GM12878 (cell line): ENCODE results near the gene WNK1. TPM values are rescaled to one million over a fixed set of nuclear protein-coding genes. Genes with fewer than 3 reads are reported as not detected.

Experiments used
- ATAC-seq: fragments of 200-7000 bp; cut with Tn5 transposase; 3 replicates; pipeline ENCODE4 v1.9.1; 2020; ENCODE audit warnings: mild to moderate bottlenecking, moderate library complexity
- BruUV-seq: library from RNA; stranded (reverse); fragments of 400-500 nt; replicated peaks from 2 replicates; lab custom pipeline; 2021; lab: Mats Ljungman, UMichigan
- CTCF ChIA-PET: fragments of 300-600 bp; sonication (Branson Sonifier 250); formaldehyde crosslinking; extraction: SDS; loops from one replicate; lab custom pipeline; 2021; ENCODE audit warnings: inconsistent platforms; lab: Yijun Ruan, JAX
- POLR2A ChIA-PET: fragments of 350-600 bp; formaldehyde crosslinking; extraction: SDS; loops from one replicate; lab custom pipeline; 2021; ENCODE audit warnings: inconsistent platforms; lab: Charles Lee
- RAD21 ChIA-PET: fragments of 300-600 bp; sonication (Branson Sonifier 250); formaldehyde crosslinking; loops from one replicate; lab custom pipeline; 2023; ENCODE audit warnings: antibody characterized with exemption; ENCODE audit not compliant: unreplicated experiment; lab: Charles Lee
- SMC1A ChIA-PET: fragments of 300-600 bp; sonication (Branson Sonifier 250); formaldehyde crosslinking; loops from one replicate; lab custom pipeline; 2023; ENCODE audit not compliant: unreplicated experiment, uncharacterized antibody; lab: Charles Lee
- DNase-seq: peaks from one replicate; pipeline ENCODE4 v3.0.0-alpha.2; 2011; ENCODE audit warnings: low read depth, low spot score
- FAIRE-seq: peaks from 3 replicates; lab custom pipeline; 2011; peaks lifted over from hg19 to GRCh38; lab: Jason Lieb, UNC
- H2AFZ ChIP-seq: 2 replicates; pipeline ENCODE4 v1.6.0; 2011; ENCODE audit warnings: low read depth, low read length, control low read depth; ENCODE audit not compliant: control insufficient read depth
- H3K27ac ChIP-seq: 2 replicates; pipeline ENCODE4 v1.5.1; 2011; ENCODE audit warnings: control low read depth; ENCODE audit not compliant: control insufficient read depth, insufficient read depth
- H3K27me3 ChIP-seq, 2 experiments: replicated peaks in 1 of 2; 2 replicates each; pipeline versions ENCODE4 v1.6.0 to v1.6.1; 2011; ENCODE audit warnings: low read length in 1 of 2; ENCODE audit not compliant: control insufficient read depth in 2 of 2, insufficient read depth in 2 of 2
- H3K36me3 ChIP-seq, 2 experiments: 2 replicates each; pipeline ENCODE4 v1.5.1; 2011; ENCODE audit warnings: low read length in 1 of 2; ENCODE audit not compliant: control insufficient read depth in 2 of 2, insufficient read depth in 2 of 2
- H3K4me1 ChIP-seq: 2 replicates; pipeline ENCODE4 v1.6.1; 2011; ENCODE audit warnings: mild to moderate bottlenecking, low read length, moderate library complexity, mixed read lengths; ENCODE audit not compliant: control insufficient read depth, insufficient read depth
- H3K4me2 ChIP-seq: 2 replicates; pipeline ENCODE4 v1.6.0; 2011; ENCODE audit warnings: control low read depth; ENCODE audit not compliant: control insufficient read depth, insufficient read depth
- H3K4me3 ChIP-seq: fragments of 200-600 bp; sonication (generic); 2 replicates; pipeline ENCODE4 v1.5.1; 2016
- H3K79me2 ChIP-seq: 2 replicates; pipeline ENCODE4 v1.6.0; 2011; ENCODE audit warnings: low read length; ENCODE audit not compliant: control insufficient read depth, insufficient read depth
- H3K9ac ChIP-seq: 2 replicates; pipeline ENCODE4 v1.8.0; 2011; ENCODE audit warnings: low read length, control low read depth, mixed read lengths; ENCODE audit not compliant: control insufficient read depth, insufficient read depth
- H3K9me3 ChIP-seq: replicated peaks from 3 replicates; pipeline ENCODE4 v1.5.1; 2011; ENCODE audit warnings: mild to moderate bottlenecking, low read length; ENCODE audit not compliant: control insufficient read depth, insufficient read depth
- H4K20me1 ChIP-seq: 2 replicates; pipeline ENCODE4 v1.6.0; 2011; ENCODE audit not compliant: control insufficient read depth, insufficient read depth
- MYB ChIP-seq: fragments of 150-350 bp; IDR thresholded peaks from 2 replicates; pipeline ENCODE4 v1.6.1; 2014; ENCODE audit warnings: mild to moderate bottlenecking, low read depth, low read length, borderline replicate concordance
- NFYA ChIP-seq: IDR thresholded peaks from 2 replicates; pipeline ENCODE4 v1.6.1; 2011; ENCODE audit warnings: low read depth, mild to moderate bottlenecking, low read length, improper control_type of control experiment, borderline replicate concordance
- NR2C1 ChIP-seq: fragments of 450-650 bp; IDR thresholded peaks from 2 replicates; pipeline ENCODE4 v1.6.1; 2017; ENCODE audit warnings: antibody characterized with exemption, mild to moderate bottlenecking, moderate library complexity
- SIX5 ChIP-seq: IDR thresholded peaks from 2 replicates; pipeline ENCODE4 v1.6.1; 2011; ENCODE audit warnings: mild to moderate bottlenecking, low read depth, low read length, moderate library complexity; ENCODE audit not compliant: severe bottlenecking
- SMAD1 ChIP-seq: fragments of 450-650 bp; IDR thresholded peaks from 2 replicates; pipeline ENCODE4 v1.6.1; 2018; ENCODE audit warnings: mild to moderate bottlenecking, low read depth; ENCODE audit not compliant: partially characterized antibody
- ZNF622 ChIP-seq: fragments of 450-650 bp; IDR thresholded peaks from 2 replicates; pipeline ENCODE4 v1.6.1; 2017; ENCODE audit warnings: mild to moderate bottlenecking, inconsistent platforms
- WGBS: methylation state at CpG from one replicate; pipeline ENCODE4 v1.1.6; 2016; ENCODE audit warnings: low lambda C conversion rate; ENCODE audit not compliant: insufficient replicate concordance, insufficient coverage; ENCODE audit errors: missing lambda C conversion rate; 5-methylcytosine and 5-hydroxymethylcytosine counted together
- in situ Hi-C: fragments of 300-500 bp; cut with MboI; formaldehyde crosslinking; loops from 9 replicates; pipeline ENCODE4 v1.14.3; 2018; ENCODE audit warnings: mixed read lengths
- intact Hi-C: fragments of 100-400 bp; cut with micrococcal nuclease; formaldehyde crosslinking; loops from one replicate; pipeline ENCODE4 v1.14.2; 2022; ENCODE audit not compliant: unreplicated experiment
- polyA plus RNA-seq, 11 experiments: library from polyadenylated mRNA; depleted of rRNA in 4 of 11; unstranded in 6 of 11; stranded (reverse) in 5 of 11; fragments of >200 nt; fragmentation: Nextera tagmentation in 4 of 11; fragmentation: Illumina TruSeq in 1 of 11; extraction: Ambion mirVana in 4 of 11; extraction: Trizol in 1 of 11; gene quantifications; 1 replicate in 1 of 11; 2 replicates in 10 of 11; pipeline versions ENCODE4 v1.2.1 to v1.2.3, GENCODE V29; 2011 to 2016; ENCODE audit warnings: inconsistent platforms in 2 of 11, missing spikeins in 2 of 11, low read depth in 1 of 11
- total RNA-seq, 4 experiments: library from RNA; depleted of rRNA in 3 of 4; stranded (reverse); fragments of >200 nt in 3 of 4; fragmentation: Illumina TruSeq in 1 of 4; extraction: Trizol in 1 of 4; gene quantifications; 2 replicates each; pipeline versions ENCODE4 v1.2.1 to v1.2.3, GENCODE V29; 2013 to 2021
- TF ChIP-seq, protein P1 (sequence below): IDR thresholded peaks from 2 replicates; pipeline ENCODE4 v1.6.1; 2011; ENCODE audit warnings: low read depth, mild to moderate bottlenecking, low read length, moderate library complexity, borderline replicate concordance; ENCODE audit errors: extremely low read depth
- TF ChIP-seq, protein P2 (sequence below): fragments of 450-650 bp; IDR thresholded peaks from 2 replicates; pipeline ENCODE4 v1.6.1; 2017; ENCODE audit warnings: antibody characterized with exemption, mild to moderate bottlenecking, moderate library complexity

Gene WNK1
- total and polyA plus RNA-seq, 10 of the 15 experiments (the other 5 are each of a cell fraction or from before 2014, with no cell fraction given), result 9.6 to 151 (median 86.6) TPM

DNA sequence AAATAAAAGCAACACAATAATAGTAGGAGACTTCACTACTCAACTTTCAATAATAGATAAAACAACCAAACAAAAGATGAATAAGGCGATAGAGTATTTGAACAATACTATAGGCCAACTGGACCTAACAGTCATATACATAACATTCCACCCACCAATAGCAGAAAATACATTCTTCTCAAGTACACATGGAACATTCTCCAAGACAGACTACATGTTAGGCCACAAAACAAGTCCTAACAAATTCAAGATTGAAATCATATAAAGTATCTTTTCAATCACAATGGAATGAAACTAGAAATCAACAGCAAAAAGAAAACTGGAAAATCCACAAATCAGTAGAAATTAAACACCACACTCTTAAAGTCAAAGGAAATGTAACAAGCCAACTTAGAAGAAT is 168.3 kb downstream of the WNK1 start:
- H3K9me3 ChIP-seq, result no peaks in the 10 kb centered on the region
- H3K4me1 ChIP-seq, result no peaks in the 10 kb centered on the region
- no peak overlapping the region for H2AFZ ChIP-seq
- no peak overlapping the region for H3K4me3 ChIP-seq
- intact Hi-C loops (no loop called here), in situ Hi-C loops (no loop called here)
- no peaks in the 10 kb centered on the region for H3K79me2 ChIP-seq
- DNase-seq (no peak), ATAC-seq (no peak), FAIRE-seq (no peak)
- H3K4me2 ChIP-seq, result no peak overlapping the region
- ChIA-PET RAD21 (interaction anchor here (1.2 kb wide), 1 partner anchor 172 kb away, joined by 3 read pairs; no protein-coding TSS in a partner anchor), CTCF (no interaction called here), POLR2A (no interaction called here), SMC1A (no interaction called here)
- no peak overlapping the region for H3K27ac ChIP-seq
- H3K36me3 ChIP-seq, result peaks cover 6 to 12% of the 10 kb centered on the region in 2 experiments; a peak in 3 of 4 replicates
- TF ChIP-seq, protein P1, sequence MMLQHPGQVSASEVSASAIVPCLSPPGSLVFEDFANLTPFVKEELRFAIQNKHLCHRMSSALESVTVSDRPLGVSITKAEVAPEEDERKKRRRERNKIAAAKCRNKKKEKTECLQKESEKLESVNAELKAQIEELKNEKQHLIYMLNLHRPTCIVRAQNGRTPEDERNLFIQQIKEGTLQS, result no peak
- TF ChIP-seq NR2C1 (no peak), MYB (no peak)
- H3K27me3 ChIP-seq, result no peaks in the 10 kb centered on the region
- no peaks in the 10 kb centered on the region for H4K20me1 ChIP-seq
- no peak overlapping the region for H3K9ac ChIP-seq
- WGBS, result 100% methylated on average over 1 of the region's 1 CpG
- TSS peak; percentile 10 for BruUV-seq

- no peaks in the 10 kb centered on the region for H3K27me3 ChIP-seq
- H3K4me3 ChIP-seq, result no peak overlapping the region
- H3K9ac ChIP-seq, result no peak overlapping the region
- 50% methylated on average over 2 of the region's 2 CpGs for WGBS
- ChIA-PET SMC1A (no interaction called here), RAD21 (no interaction called here), CTCF (no interaction called here), POLR2A (no interaction called here)
- FAIRE-seq, result no peak
- in situ Hi-C loops (no loop called here), intact Hi-C loops (no loop called here)
- no peaks in the 10 kb centered on the region for H3K79me2 ChIP-seq
- no peak for TF ChIP-seq SIX5
- TF ChIP-seq SMAD1, result no peak
- TF ChIP-seq NFYA, result no peak
- TF ChIP-seq, protein P2, sequence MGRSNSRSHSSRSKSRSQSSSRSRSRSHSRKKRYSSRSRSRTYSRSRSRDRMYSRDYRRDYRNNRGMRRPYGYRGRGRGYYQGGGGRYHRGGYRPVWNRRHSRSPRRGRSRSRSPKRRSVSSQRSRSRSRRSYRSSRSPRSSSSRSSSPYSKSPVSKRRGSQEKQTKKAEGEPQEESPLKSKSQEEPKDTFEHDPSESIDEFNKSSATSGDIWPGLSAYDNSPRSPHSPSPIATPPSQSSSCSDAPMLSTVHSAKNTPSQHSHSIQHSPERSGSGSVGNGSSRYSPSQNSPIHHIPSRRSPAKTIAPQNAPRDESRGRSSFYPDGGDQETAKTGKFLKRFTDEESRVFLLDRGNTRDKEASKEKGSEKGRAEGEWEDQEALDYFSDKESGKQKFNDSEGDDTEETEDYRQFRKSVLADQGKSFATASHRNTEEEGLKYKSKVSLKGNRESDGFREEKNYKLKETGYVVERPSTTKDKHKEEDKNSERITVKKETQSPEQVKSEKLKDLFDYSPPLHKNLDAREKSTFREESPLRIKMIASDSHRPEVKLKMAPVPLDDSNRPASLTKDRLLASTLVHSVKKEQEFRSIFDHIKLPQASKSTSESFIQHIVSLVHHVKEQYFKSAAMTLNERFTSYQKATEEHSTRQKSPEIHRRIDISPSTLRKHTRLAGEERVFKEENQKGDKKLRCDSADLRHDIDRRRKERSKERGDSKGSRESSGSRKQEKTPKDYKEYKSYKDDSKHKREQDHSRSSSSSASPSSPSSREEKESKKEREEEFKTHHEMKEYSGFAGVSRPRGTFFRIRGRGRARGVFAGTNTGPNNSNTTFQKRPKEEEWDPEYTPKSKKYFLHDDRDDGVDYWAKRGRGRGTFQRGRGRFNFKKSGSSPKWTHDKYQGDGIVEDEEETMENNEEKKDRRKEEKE, result no peak
- TF ChIP-seq ZNF622, result no peak
- TSS peak; percentile 36 for BruUV-seq
- DNase-seq, result no peak
- no peaks in the 10 kb centered on the region for H4K20me1 ChIP-seq
- H3K4me1 ChIP-seq, result no peaks in the 10 kb centered on the region
- no peaks in the 10 kb centered on the region for H3K9me3 ChIP-seq
- H3K36me3 ChIP-seq, result peaks cover 3 to 19% of the 10 kb centered on the region in 2 experiments
- H2AFZ ChIP-seq, result no peak overlapping the region
- H3K27ac ChIP-seq, result no peak overlapping the region
- no peak overlapping the region for H3K4me2 ChIP-seq
- no peak for ATAC-seq
Measured at GRCh38 chr12:922285-922684, 169.9 kb downstream of the WNK1 start.
